Stomach (tissue), 4 donors: ENCODE data around the gene NR2F2.

Source experiments
- EP300 ChIP-seq: sonication (generic); formaldehyde crosslinking; IDR thresholded peaks from one replicate; pipeline ENCODE4 v1.6.1; 2017; ENCODE audit warnings: antibody characterized with exemption
- POLR2A ChIP-seq, 4 donors: fragments of 450-650 bp; IDR thresholded peaks; one replicate each; pipeline ENCODE4 v1.6.1; 2016; ENCODE audit warnings: antibody characterized with exemption in 4 of 4, control low read depth in 2 of 4, mild to moderate bottlenecking in 1 of 4, moderate library complexity in 1 of 4
- POLR2AphosphoS5 ChIP-seq, 3 donors: sonication (generic); formaldehyde crosslinking; IDR thresholded peaks; one replicate each; pipeline ENCODE4 v1.6.1; 2016; ENCODE audit warnings: antibody characterized with exemption in 3 of 3
- TF ChIP-seq, protein P1 (sequence below), 7 experiments: fragments of 450-650 bp in 4 of 7; fragments of 200-600 bp in 3 of 7; sonication (generic) in 3 of 7; IDR thresholded peaks; one replicate each; pipeline ENCODE4 v1.5.1; 2016 to 2019; ENCODE audit warnings: antibody characterized with exemption in 7 of 7, control low read depth in 2 of 7, mild to moderate bottlenecking in 1 of 7

- TF ChIP-seq, protein P1, sequence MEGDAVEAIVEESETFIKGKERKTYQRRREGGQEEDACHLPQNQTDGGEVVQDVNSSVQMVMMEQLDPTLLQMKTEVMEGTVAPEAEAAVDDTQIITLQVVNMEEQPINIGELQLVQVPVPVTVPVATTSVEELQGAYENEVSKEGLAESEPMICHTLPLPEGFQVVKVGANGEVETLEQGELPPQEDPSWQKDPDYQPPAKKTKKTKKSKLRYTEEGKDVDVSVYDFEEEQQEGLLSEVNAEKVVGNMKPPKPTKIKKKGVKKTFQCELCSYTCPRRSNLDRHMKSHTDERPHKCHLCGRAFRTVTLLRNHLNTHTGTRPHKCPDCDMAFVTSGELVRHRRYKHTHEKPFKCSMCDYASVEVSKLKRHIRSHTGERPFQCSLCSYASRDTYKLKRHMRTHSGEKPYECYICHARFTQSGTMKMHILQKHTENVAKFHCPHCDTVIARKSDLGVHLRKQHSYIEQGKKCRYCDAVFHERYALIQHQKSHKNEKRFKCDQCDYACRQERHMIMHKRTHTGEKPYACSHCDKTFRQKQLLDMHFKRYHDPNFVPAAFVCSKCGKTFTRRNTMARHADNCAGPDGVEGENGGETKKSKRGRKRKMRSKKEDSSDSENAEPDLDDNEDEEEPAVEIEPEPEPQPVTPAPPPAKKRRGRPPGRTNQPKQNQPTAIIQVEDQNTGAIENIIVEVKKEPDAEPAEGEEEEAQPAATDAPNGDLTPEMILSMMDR (IDR thresholded peaks at IDR 0.05) = no peak
- TF ChIP-seq POLR2A (IDR thresholded peaks at IDR 0.05) = no peak
- TF ChIP-seq POLR2AphosphoS5 (IDR thresholded peaks at IDR 0.05) = no peak
- TF ChIP-seq EP300 = no peak
These were observed 16.0 kb upstream of the NR2F2 start for GRCh38 chr15:96314518-96314917.
